GM23338 (cell line): Measurements from ENCODE around the gene SLC35B4. TPM values are rescaled to one million over a fixed set of nuclear protein-coding genes. Genes with fewer than 3 reads are reported as not detected.

Experiments
- ATAC-seq: fragments of 200-7000 bp; cut with Tn5 transposase; 3 replicates; pipeline ENCODE4 v1.9.1; 2020
- DNase-seq: peaks from one replicate; pipeline ENCODE4 v3.0.0-alpha.2; 2015; ENCODE audit warnings: low spot score
- H2AFZ ChIP-seq: fragments of 200-600 bp; sonication (generic); 2 replicates; pipeline ENCODE4 v1.8.0; 2016; ENCODE audit warnings: antibody characterized with exemption, mild to moderate bottlenecking, moderate library complexity
- H3F3A ChIP-seq: fragments of 200-600 bp; sonication (generic); replicated peaks from 2 replicates; pipeline ENCODE4 v1.8.0; 2017; ENCODE audit warnings: antibody characterized with exemption, mixed run types, low read depth
- H3K27ac ChIP-seq: fragments of 200-600 bp; sonication (generic); 2 replicates; pipeline ENCODE4 v1.6.1; 2016; ENCODE audit warnings: low read depth
- H3K27me3 ChIP-seq: fragments of 200-600 bp; sonication (generic); 2 replicates; pipeline ENCODE4 v1.8.0; 2016; ENCODE audit warnings: mild to moderate bottlenecking, mixed run types, moderate library complexity; ENCODE audit not compliant: insufficient read depth
- H3K36me3 ChIP-seq: fragments of 200-600 bp; sonication (generic); 2 replicates; pipeline ENCODE4 v1.8.0; 2016; ENCODE audit warnings: mild to moderate bottlenecking; ENCODE audit not compliant: insufficient read depth
- H3K4me1 ChIP-seq: fragments of 200-600 bp; sonication (generic); 2 replicates; pipeline ENCODE4 v1.8.0; 2016; ENCODE audit warnings: mild to moderate bottlenecking, moderate library complexity; ENCODE audit not compliant: insufficient read depth
- H3K4me2 ChIP-seq: fragments of 200-600 bp; sonication (generic); 2 replicates; pipeline ENCODE4 v1.7.1; 2017; ENCODE audit warnings: mixed run types
- H3K4me3 ChIP-seq: fragments of 200-600 bp; sonication (generic); 2 replicates; pipeline ENCODE4 v1.6.1; 2016; ENCODE audit warnings: mixed run types
- H3K79me2 ChIP-seq: fragments of 200-600 bp; sonication (generic); replicated peaks from 2 replicates; pipeline ENCODE4 v1.8.0; 2017; ENCODE audit warnings: mild to moderate bottlenecking; ENCODE audit not compliant: insufficient read depth
- H3K9me2 ChIP-seq: fragments of 200-600 bp; sonication (generic); 2 replicates; pipeline ENCODE4 v1.8.0; 2017; ENCODE audit not compliant: insufficient read depth
- H4K20me1 ChIP-seq: fragments of 200-600 bp; sonication (generic); replicated peaks from 2 replicates; pipeline ENCODE4 v1.8.0; 2017; ENCODE audit warnings: mild to moderate bottlenecking; ENCODE audit not compliant: insufficient read depth
- H3K27ac Mint-ChIP-seq: 2 replicates; pipeline ENCODE4 v1.8.0; 2020; ENCODE audit warnings: inconsistent platforms, mild to moderate bottlenecking, moderate library complexity, mixed read lengths
- H3K27me3 Mint-ChIP-seq: 3 replicates; pipeline ENCODE4 v1.8.0; 2022; ENCODE audit warnings: low read depth, mild to moderate bottlenecking, moderate library complexity, mixed read lengths, inconsistent platforms; ENCODE audit not compliant: insufficient read depth, poor library complexity
- H3K36me3 Mint-ChIP-seq: 3 replicates; pipeline ENCODE4 v1.8.0; 2021; ENCODE audit warnings: low read depth, mild to moderate bottlenecking, inconsistent platforms, moderate library complexity, mixed read lengths
- H3K4me1 Mint-ChIP-seq: 3 replicates; pipeline ENCODE4 v1.8.0; 2020; ENCODE audit warnings: mild to moderate bottlenecking, inconsistent platforms, mixed read lengths
- H3K4me3 Mint-ChIP-seq: 3 replicates; pipeline ENCODE4 v1.8.0; 2021; ENCODE audit warnings: moderate library complexity, mild to moderate bottlenecking, inconsistent platforms, mixed read lengths
- H3K9me3 Mint-ChIP-seq: 3 replicates; pipeline ENCODE4 v1.8.0; 2020; ENCODE audit warnings: moderate library complexity, mild to moderate bottlenecking, inconsistent platforms, mixed read lengths
- CREB1 ChIP-seq: fragments of 250-450 bp; sonication (Bioruptor Pico); IDR thresholded peaks from 2 replicates; pipeline ENCODE4 v1.5.0; 2020; ENCODE audit warnings: low read depth, mild to moderate bottlenecking, moderate library complexity
- EZH2 ChIP-seq: fragments of 200-600 bp; sonication (generic); IDR thresholded peaks from one replicate; pipeline ENCODE4 v1.8.0; 2017; ENCODE audit warnings: antibody characterized with exemption, mild to moderate bottlenecking, low read depth; ENCODE audit not compliant: unreplicated experiment
- polyA plus RNA-seq: library from polyadenylated mRNA; unstranded; fragments of >200 nt; fragmentation: Nextera tagmentation; extraction: Ambion mirVana; gene quantifications from 2 replicates; pipeline ENCODE4 v1.2.1, GENCODE V29; 2016
- total RNA-seq: library from RNA; depleted of rRNA; stranded (reverse); fragments of >200 nt; shearing (Covaris generic); gene quantifications from 2 replicates; pipeline ENCODE4 v1.2.3, GENCODE V29; 2014
- TF ChIP-seq, protein P1 (sequence below), 2 experiments: fragments of 200-600 bp in 1 of 2; sonication (generic) in 1 of 2; conservative IDR thresholded peaks; 2 replicates each; pipeline versions ENCODE4 v1.5.1 to v1.6.1; 2016 to 2017; ENCODE audit warnings: antibody characterized with exemption in 2 of 2, low read depth in 2 of 2, mild to moderate bottlenecking in 2 of 2, moderate library complexity in 1 of 2
- TF ChIP-seq, protein P2 (sequence below): fragments of 250-450 bp; sonication (Bioruptor Pico); IDR thresholded peaks from 2 replicates; pipeline ENCODE4 v1.5.0; 2020; ENCODE audit warnings: mild to moderate bottlenecking, moderate library complexity

SLC35B4 gene
- total and polyA plus RNA-seq, 2 experiments from 2014 or later, result 22.6 to 29.7 TPM

DNA sequence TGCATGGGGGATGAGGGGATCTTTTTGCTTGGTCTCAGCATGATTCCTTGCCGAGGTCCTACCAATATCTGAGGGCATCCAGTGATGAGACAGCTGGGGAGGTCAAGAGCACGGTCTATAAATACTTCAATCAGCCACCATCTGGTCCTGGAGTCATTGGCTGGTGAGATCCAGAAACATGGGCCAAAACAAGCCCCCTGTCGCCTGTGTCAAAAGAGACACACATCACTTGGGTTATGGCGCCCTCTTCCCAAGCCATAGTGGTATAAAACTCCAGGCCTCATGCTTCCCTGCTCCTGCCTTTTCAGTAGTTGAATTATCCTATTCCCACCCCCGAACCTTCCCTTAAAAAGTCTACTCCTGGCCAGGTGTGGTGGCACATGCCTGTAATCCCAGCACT lies 60.9 kb downstream of the SLC35B4 start:
- DNase-seq, result peak; percentile 64
- no peaks in the 10 kb centered on the region for H3K9me2 ChIP-seq
- no peak overlapping the region for H3K4me2 ChIP-seq

DNA sequence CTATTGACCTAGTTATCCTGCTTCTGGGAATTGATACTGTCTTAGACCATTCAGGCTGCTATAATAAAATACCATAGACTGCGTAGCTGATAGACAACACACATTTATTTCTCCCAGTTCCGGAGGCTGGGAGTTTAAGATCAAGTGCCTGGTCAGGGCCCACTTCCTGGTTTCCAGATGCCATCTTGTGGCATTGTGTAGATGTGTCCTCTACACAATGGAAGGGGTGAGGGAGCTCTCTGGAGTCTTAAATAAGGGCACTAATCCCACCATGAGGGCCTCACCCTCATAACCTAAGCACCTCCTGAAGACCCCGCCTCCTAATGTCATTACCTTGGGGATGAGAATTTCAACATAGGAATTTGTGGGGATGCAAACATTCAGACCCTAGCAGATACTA lies 62.4 kb downstream of the SLC35B4 start:
- H3K27ac Mint-ChIP-seq, result no peak overlapping the region
- Histone ChIP-seq H3K36me3 (no peaks in the 10 kb centered on the region), H3K79me2 (no peaks in the 10 kb centered on the region), H3K9me2 (no peaks in the 10 kb centered on the region), H3K4me3 (no peak overlapping the region), H3F3A (no peaks in the 10 kb centered on the region), H2AFZ (no peak overlapping the region), H3K4me1 (no peaks in the 10 kb centered on the region), H4K20me1 (no peaks in the 10 kb centered on the region), H3K27ac (no peak overlapping the region), H3K4me2 (no peak overlapping the region), H3K27me3 (no peaks in the 10 kb centered on the region)
- no peaks in the 10 kb centered on the region for H3K4me1 Mint-ChIP-seq
- ATAC-seq (no peak), DNase-seq (peak; percentile 45)
- H3K36me3 Mint-ChIP-seq, result no peaks in the 10 kb centered on the region
- TF ChIP-seq EZH2, result no peak
- TF ChIP-seq, protein P1, sequence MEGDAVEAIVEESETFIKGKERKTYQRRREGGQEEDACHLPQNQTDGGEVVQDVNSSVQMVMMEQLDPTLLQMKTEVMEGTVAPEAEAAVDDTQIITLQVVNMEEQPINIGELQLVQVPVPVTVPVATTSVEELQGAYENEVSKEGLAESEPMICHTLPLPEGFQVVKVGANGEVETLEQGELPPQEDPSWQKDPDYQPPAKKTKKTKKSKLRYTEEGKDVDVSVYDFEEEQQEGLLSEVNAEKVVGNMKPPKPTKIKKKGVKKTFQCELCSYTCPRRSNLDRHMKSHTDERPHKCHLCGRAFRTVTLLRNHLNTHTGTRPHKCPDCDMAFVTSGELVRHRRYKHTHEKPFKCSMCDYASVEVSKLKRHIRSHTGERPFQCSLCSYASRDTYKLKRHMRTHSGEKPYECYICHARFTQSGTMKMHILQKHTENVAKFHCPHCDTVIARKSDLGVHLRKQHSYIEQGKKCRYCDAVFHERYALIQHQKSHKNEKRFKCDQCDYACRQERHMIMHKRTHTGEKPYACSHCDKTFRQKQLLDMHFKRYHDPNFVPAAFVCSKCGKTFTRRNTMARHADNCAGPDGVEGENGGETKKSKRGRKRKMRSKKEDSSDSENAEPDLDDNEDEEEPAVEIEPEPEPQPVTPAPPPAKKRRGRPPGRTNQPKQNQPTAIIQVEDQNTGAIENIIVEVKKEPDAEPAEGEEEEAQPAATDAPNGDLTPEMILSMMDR (conservative IDR thresholded peaks at IDR 0.05; ENCODE audit: low read depth in 2 of 2), result peak; percentile 42 to 61
- H3K27me3 Mint-ChIP-seq, result peaks cover 4% of the 10 kb centered on the region
- no peak overlapping the region for H3K4me3 Mint-ChIP-seq
- peaks cover 2% of the 10 kb centered on the region; the same call in 1 of the 3 replicates for H3K9me3 Mint-ChIP-seq

More for the DNA sequence above, 60.9 kb downstream of the SLC35B4 start:
- Histone ChIP-seq H2AFZ (no peak overlapping the region), H3K27me3 (no peaks in the 10 kb centered on the region), H3K4me3 (no peak overlapping the region), H3K4me1 (no peaks in the 10 kb centered on the region), H4K20me1 (no peaks in the 10 kb centered on the region), H3K36me3 (no peaks in the 10 kb centered on the region), H3K27ac (no peak overlapping the region), H3F3A (no peaks in the 10 kb centered on the region), H3K79me2 (no peaks in the 10 kb centered on the region)
- Mint-ChIP-seq H3K27ac (no peak overlapping the region), H3K9me3 (peaks cover 2% of the 10 kb centered on the region; the same call in 1 of the 3 replicates), H3K4me1 (no peaks in the 10 kb centered on the region), H3K36me3 (no peaks in the 10 kb centered on the region), H3K4me3 (no peak overlapping the region), H3K27me3 (peaks cover 4% of the 10 kb centered on the region)
- TF ChIP-seq, protein P1 (conservative IDR thresholded peaks at IDR 0.05; ENCODE audit: low read depth in 2 of 2), result peak; percentile 54 to 78
- no peak for TF ChIP-seq CREB1 (CRISPR knock-in tag)
- ATAC-seq, result peak; percentile 81

DNA sequence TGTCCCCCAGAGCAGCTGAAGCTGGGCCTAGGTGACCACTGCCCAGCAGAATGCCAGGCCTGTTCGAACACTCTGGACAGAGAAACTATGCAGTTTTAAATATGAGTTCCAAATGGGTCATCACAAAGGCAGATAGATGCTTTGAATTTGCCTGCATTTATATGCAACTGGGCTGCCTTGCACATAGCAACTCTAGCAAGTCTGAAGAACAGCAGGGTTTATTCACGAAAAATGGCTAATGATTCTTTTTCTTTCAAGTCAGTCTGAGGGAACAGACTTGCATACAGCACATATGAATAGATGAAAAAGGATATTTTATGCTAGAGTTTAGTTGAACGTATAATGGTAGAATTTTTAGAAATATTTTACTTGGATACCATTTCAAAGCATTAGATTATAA lies 68.5 kb downstream of the SLC35B4 start:
- Mint-ChIP-seq H3K4me1 (peaks cover 3% of the 10 kb centered on the region; the same call in 2 of the 3 replicates), H3K27me3 (no peaks in the 10 kb centered on the region), H3K4me3 (no peak overlapping the region), H3K9me3 (peaks cover 5% of the 10 kb centered on the region; the same call in 2 of the 3 replicates), H3K36me3 (no peaks in the 10 kb centered on the region), H3K27ac (no peak overlapping the region)
- Histone ChIP-seq H3K79me2 (no peaks in the 10 kb centered on the region), H3K36me3 (no peaks in the 10 kb centered on the region), H2AFZ (no peak overlapping the region), H3K27ac (no peak overlapping the region), H3K27me3 (no peaks in the 10 kb centered on the region), H3F3A (no peaks in the 10 kb centered on the region), H4K20me1 (no peaks in the 10 kb centered on the region), H3K4me1 (no peaks in the 10 kb centered on the region), H3K4me2 (no peak overlapping the region), H3K4me3 (no peak overlapping the region), H3K9me2 (no peaks in the 10 kb centered on the region)
- ATAC-seq (no peak), DNase-seq (no peak)
- TF ChIP-seq, protein P2, sequence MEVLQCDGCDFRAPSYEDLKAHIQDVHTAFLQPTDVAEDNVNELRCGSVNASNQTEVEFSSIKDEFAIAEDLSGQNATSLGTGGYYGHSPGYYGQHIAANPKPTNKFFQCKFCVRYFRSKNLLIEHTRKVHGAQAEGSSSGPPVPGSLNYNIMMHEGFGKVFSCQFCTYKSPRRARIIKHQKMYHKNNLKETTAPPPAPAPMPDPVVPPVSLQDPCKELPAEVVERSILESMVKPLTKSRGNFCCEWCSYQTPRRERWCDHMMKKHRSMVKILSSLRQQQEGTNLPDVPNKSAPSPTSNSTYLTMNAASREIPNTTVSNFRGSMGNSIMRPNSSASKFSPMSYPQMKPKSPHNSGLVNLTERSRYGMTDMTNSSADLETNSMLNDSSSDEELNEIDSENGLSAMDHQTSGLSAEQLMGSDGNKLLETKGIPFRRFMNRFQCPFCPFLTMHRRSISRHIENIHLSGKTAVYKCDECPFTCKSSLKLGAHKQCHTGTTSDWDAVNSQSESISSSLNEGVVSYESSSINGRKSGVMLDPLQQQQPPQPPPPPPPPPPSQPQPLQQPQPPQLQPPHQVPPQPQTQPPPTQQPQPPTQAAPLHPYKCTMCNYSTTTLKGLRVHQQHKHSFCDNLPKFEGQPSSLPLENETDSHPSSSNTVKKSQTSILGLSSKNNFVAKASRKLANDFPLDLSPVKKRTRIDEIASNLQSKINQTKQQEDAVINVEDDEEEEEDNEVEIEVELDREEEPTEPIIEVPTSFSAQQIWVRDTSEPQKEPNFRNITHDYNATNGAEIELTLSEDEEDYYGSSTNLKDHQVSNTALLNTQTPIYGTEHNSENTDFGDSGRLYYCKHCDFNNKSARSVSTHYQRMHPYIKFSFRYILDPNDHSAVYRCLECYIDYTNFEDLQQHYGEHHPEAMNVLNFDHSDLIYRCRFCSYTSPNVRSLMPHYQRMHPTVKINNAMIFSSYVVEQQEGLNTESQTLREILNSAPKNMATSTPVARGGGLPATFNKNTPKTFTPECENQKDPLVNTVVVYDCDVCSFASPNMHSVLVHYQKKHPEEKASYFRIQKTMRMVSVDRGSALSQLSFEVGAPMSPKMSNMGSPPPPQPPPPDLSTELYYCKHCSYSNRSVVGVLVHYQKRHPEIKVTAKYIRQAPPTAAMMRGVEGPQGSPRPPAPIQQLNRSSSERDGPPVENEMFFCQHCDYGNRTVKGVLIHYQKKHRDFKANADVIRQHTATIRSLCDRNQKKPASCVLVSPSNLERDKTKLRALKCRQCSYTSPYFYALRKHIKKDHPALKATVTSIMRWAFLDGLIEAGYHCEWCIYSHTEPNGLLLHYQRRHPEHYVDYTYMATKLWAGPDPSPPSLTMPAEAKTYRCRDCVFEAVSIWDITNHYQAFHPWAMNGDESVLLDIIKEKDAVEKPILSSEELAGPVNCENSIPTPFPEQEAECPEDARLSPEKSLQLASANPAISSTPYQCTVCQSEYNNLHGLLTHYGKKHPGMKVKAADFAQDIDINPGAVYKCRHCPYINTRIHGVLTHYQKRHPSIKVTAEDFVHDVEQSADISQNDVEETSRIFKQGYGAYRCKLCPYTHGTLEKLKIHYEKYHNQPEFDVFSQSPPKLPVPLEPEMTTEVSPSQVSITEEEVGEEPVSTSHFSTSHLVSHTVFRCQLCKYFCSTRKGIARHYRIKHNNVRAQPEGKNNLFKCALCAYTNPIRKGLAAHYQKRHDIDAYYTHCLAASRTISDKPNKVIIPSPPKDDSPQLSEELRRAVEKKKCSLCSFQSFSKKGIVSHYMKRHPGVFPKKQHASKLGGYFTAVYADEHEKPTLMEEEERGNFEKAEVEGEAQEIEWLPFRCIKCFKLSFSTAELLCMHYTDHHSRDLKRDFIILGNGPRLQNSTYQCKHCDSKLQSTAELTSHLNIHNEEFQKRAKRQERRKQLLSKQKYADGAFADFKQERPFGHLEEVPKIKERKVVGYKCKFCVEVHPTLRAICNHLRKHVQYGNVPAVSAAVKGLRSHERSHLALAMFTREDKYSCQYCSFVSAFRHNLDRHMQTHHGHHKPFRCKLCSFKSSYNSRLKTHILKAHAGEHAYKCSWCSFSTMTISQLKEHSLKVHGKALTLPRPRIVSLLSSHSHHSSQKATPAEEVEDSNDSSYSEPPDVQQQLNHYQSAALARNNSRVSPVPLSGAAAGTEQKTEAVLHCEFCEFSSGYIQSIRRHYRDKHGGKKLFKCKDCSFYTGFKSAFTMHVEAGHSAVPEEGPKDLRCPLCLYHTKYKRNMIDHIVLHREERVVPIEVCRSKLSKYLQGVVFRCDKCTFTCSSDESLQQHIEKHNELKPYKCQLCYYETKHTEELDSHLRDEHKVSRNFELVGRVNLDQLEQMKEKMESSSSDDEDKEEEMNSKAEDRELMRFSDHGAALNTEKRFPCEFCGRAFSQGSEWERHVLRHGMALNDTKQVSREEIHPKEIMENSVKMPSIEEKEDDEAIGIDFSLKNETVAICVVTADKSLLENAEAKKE (CRISPR knock-in tag), result no peak
- TF ChIP-seq CREB1 (CRISPR knock-in tag), result no peak
